NCI-H526 (cell line): ENCODE measurements around the gene SOX2.

ENCODE experiments used
- DNase-seq, 2 experiments: peaks; one replicate each; lab custom pipeline; 2025; lab: John Stamatoyannopoulos, UW

Gene SOX2

GRCh38 chr3:181722766-181723425 lies 11.2 kb downstream of the SOX2 start:
- no peak for DNase-seq

GRCh38 chr3:181723625-181724191 lies 12.0 kb downstream of the SOX2 start:
- no peak for DNase-seq

- DNase-seq, result no peak
Measured at GRCh38 chr3:181724192-181724965, 12.7 kb downstream of the SOX2 start.

GRCh38 chr3:181725131-181725731 lies 13.5 kb downstream of the SOX2 start:
- no peak for DNase-seq

- no peak for DNase-seq
Measured at GRCh38 chr3:181725830-181726229, 14.1 kb downstream of the SOX2 start.

- DNase-seq, result peak in 1 of 2 experiments; percentile 75
Measured at GRCh38 chr3:181726351-181727330, 14.9 kb downstream of the SOX2 start.

- DNase-seq, result peak in 1 of 2 experiments; percentile 17
Measured at GRCh38 chr3:181727341-181728032, 15.8 kb downstream of the SOX2 start.

GRCh38 chr3:181728470-181729340 lies 17.0 kb downstream of the SOX2 start:
- no peak for DNase-seq

- no peak for DNase-seq
Measured at GRCh38 chr3:181729341-181729869, 17.7 kb downstream of the SOX2 start.

GRCh38 chr3:181730316-181730715 lies 18.6 kb downstream of the SOX2 start:
- no peak for DNase-seq

GRCh38 chr3:181730934-181731333 lies 19.2 kb downstream of the SOX2 start:
- no peak for DNase-seq

GRCh38 chr3:181735911-181736310 lies 24.2 kb downstream of the SOX2 start:
- DNase-seq, result no peak

- no peak for DNase-seq
Measured at GRCh38 chr3:181738551-181738950, 26.8 kb downstream of the SOX2 start.

GRCh38 chr3:181739628-181740027 lies 27.9 kb downstream of the SOX2 start:
- DNase-seq, result no peak

GRCh38 chr3:181741417-181741816 lies 29.7 kb downstream of the SOX2 start:
- no peak for DNase-seq

- peak; percentile 53 to 56 for DNase-seq
Measured at GRCh38 chr3:181752202-181752671, 40.5 kb downstream of the SOX2 start.

- no peak for DNase-seq
Measured at GRCh38 chr3:181753391-181753790, 41.7 kb downstream of the SOX2 start.

GRCh38 chr3:181755959-181756358 lies 44.2 kb downstream of the SOX2 start:
- no peak for DNase-seq

- DNase-seq, result no peak
Measured at GRCh38 chr3:181756645-181757297, 45.0 kb downstream of the SOX2 start.
